HEK293 (cell line): ENCODE results near the gene TPRA1.

Experiments
- CTCF ChIP-seq: fragments of 450-650 bp; formaldehyde crosslinking; IDR thresholded peaks from 2 replicates; pipeline ENCODE4 v1.5.1; 2016; ENCODE audit warnings: missing biosample characterization, missing genetic modification characterization
- REST ChIP-seq: fragments of 450-650 bp; formaldehyde crosslinking; IDR thresholded peaks from 2 replicates; pipeline ENCODE4 v1.5.1; 2016; ENCODE audit warnings: missing biosample characterization, missing genetic modification characterization
- ZBTB7A ChIP-seq: fragments of 450-650 bp; formaldehyde crosslinking; IDR thresholded peaks from 2 replicates; pipeline ENCODE4 v1.5.1; 2016; ENCODE audit warnings: low read depth, missing biosample characterization, missing genetic modification characterization
- ZNF239 ChIP-seq: fragments of 450-650 bp; formaldehyde crosslinking; IDR thresholded peaks from 2 replicates; pipeline ENCODE4 v1.5.1; 2016; ENCODE audit warnings: missing biosample characterization, missing genetic modification characterization

- no peak for TF ChIP-seq REST (tag by site-specific recombination)
- no peak for TF ChIP-seq ZNF239 (tag by site-specific recombination)
- TF ChIP-seq CTCF, result no peak
- TF ChIP-seq ZBTB7A (tag by site-specific recombination), result no peak
Measured at GRCh38 chr3:127542441-127542952, 48.0 kb downstream of the TPRA1 start.
